IMR-90 (cell line): ENCODE results near the gene PRRT2. TPM values are rescaled to one million over a fixed set of nuclear protein-coding genes. Genes with fewer than 3 reads are reported as not detected.

Source experiments
- ATAC-seq: fragments of 200-7000 bp; cut with Tn5 transposase; 2 replicates; pipeline ENCODE4 v1.9.1; 2020; ENCODE audit warnings: low read depth, mild to moderate bottlenecking, moderate library complexity
- BruUV-seq: library from RNA; stranded (reverse); fragments of 400-500 nt; replicated peaks from 2 replicates; lab custom pipeline; 2021; lab: Mats Ljungman, UMichigan
- CTCF ChIA-PET: fragments of 300-600 bp; formaldehyde crosslinking; extraction: SDS; loops from one replicate; lab custom pipeline; 2021; ENCODE audit warnings: antibody characterized with exemption; lab: Yijun Ruan, JAX
- POLR2A ChIA-PET: fragments of 300-600 bp; sonication (Branson Sonifier 250); formaldehyde crosslinking; loops from one replicate; lab custom pipeline; 2022; ENCODE audit warnings: antibody characterized with exemption; ENCODE audit not compliant: unreplicated experiment; lab: Charles Lee
- DNase-seq: peaks from one replicate; pipeline ENCODE4 v3.0.0; 2013
- H2AFZ ChIP-seq: replicated peaks from 2 replicates; pipeline ENCODE3; 2013; ENCODE audit warnings: low read length, mild to moderate bottlenecking; ENCODE audit not compliant: poor library complexity
- H2AK5ac ChIP-seq: 2 replicates; pipeline ENCODE4 v1.6.1; 2013; ENCODE audit warnings: low read depth, low read length, inconsistent platforms
- H2AK9ac ChIP-seq: replicated peaks from 2 replicates; pipeline ENCODE3; 2013; ENCODE audit warnings: mild to moderate bottlenecking, low read depth, low read length, moderate library complexity; ENCODE audit not compliant: poor library complexity
- H2BK120ac ChIP-seq: 2 replicates; pipeline ENCODE4 v1.6.1; 2013; ENCODE audit warnings: low read depth, low read length, inconsistent platforms
- H2BK15ac ChIP-seq: 3 replicates; pipeline ENCODE4 v1.6.1; 2013; ENCODE audit warnings: low read depth, low read length, inconsistent platforms
- H2BK20ac ChIP-seq: 2 replicates; pipeline ENCODE4 v1.6.1; 2013; ENCODE audit warnings: low read depth, mild to moderate bottlenecking, inconsistent platforms, low read length, moderate library complexity
- H2BK5ac ChIP-seq: 2 replicates; pipeline ENCODE4 v1.6.1; 2013; ENCODE audit warnings: mild to moderate bottlenecking, low read depth, low read length, inconsistent platforms; ENCODE audit not compliant: poor library complexity, severe bottlenecking
- H3K14ac ChIP-seq: replicated peaks from 2 replicates; pipeline ENCODE4 v1.6.1; 2013; ENCODE audit warnings: low read depth, low read length, inconsistent platforms
- H3K18ac ChIP-seq: 2 replicates; pipeline ENCODE4 v1.6.1; 2013; ENCODE audit warnings: low read depth, low read length, control low read depth
- H3K23ac ChIP-seq: 2 replicates; pipeline ENCODE4 v1.6.1; 2013; ENCODE audit warnings: low read depth, low read length, inconsistent platforms
- H3K27ac ChIP-seq: 2 replicates; pipeline ENCODE4 v1.5.1; 2013; ENCODE audit warnings: mild to moderate bottlenecking, control low read depth, low read length; ENCODE audit not compliant: insufficient read depth
- H3K27me3 ChIP-seq: 2 replicates; pipeline ENCODE4 v1.6.1; 2013; ENCODE audit warnings: low read length; ENCODE audit not compliant: control insufficient read depth, insufficient read depth
- H3K36me3 ChIP-seq: 2 replicates; pipeline ENCODE4 v1.6.1; 2013; ENCODE audit warnings: low read length, mixed read lengths; ENCODE audit not compliant: control insufficient read depth, insufficient read depth
- H3K4ac ChIP-seq: 2 replicates; pipeline ENCODE4 v1.6.1; 2013; ENCODE audit warnings: low read depth, low read length, inconsistent platforms
- H3K4me1 ChIP-seq: 2 replicates; pipeline ENCODE4 v1.6.1; 2013; ENCODE audit warnings: low read length, mixed read lengths; ENCODE audit not compliant: control insufficient read depth, insufficient read depth
- H3K4me2 ChIP-seq: 2 replicates; pipeline ENCODE4 v1.6.1; 2013; ENCODE audit warnings: low read depth, mild to moderate bottlenecking, control low read depth, low read length, moderate library complexity
- H3K4me3 ChIP-seq: 2 replicates; pipeline ENCODE4 v1.5.1; 2013; ENCODE audit warnings: low read depth, mild to moderate bottlenecking, control low read depth, low read length, moderate library complexity; ENCODE audit not compliant: insufficient read depth
- H3K56ac ChIP-seq: 2 replicates; pipeline ENCODE4 v1.6.1; 2013; ENCODE audit warnings: low read length, inconsistent platforms; ENCODE audit not compliant: insufficient read depth; ENCODE audit errors: extremely low read depth
- H3K79me1 ChIP-seq, 2 experiments: 2 replicates each; pipeline ENCODE4 v1.6.1; 2013; ENCODE audit warnings: low read length in 2 of 2, inconsistent platforms in 1 of 2, low read depth in 1 of 2
- H3K9ac ChIP-seq: 2 replicates; pipeline ENCODE4 v1.6.1; 2013; ENCODE audit warnings: low read depth, low read length, control low read depth
- H3K9me1 ChIP-seq: 2 replicates; pipeline ENCODE4 v1.6.1; 2013; ENCODE audit warnings: low read length, inconsistent platforms; ENCODE audit not compliant: insufficient read depth
- H3K9me3 ChIP-seq: 2 replicates; pipeline ENCODE4 v1.6.1; 2013; ENCODE audit warnings: low read length; ENCODE audit not compliant: control insufficient read depth, insufficient read depth
- H4K20me1 ChIP-seq: 2 replicates; pipeline ENCODE4 v1.6.1; 2013; ENCODE audit warnings: low read length, inconsistent platforms; ENCODE audit not compliant: insufficient read depth
- H4K5ac ChIP-seq: 2 replicates; pipeline ENCODE4 v1.6.1; 2013; ENCODE audit warnings: mild to moderate bottlenecking, low read depth, low read length, control low read depth
- H4K8ac ChIP-seq, 2 experiments: 2 replicates each; pipeline ENCODE4 v1.6.1; 2013; ENCODE audit warnings: low read depth in 2 of 2, low read length in 2 of 2, control low read depth in 1 of 2, inconsistent platforms in 1 of 2
- H4K91ac ChIP-seq: 2 replicates; pipeline ENCODE4 v1.6.1; 2013; ENCODE audit warnings: low read depth, low read length, inconsistent platforms; ENCODE audit not compliant: insufficient read depth
- BHLHE40 ChIP-seq: fragments of 150-350 bp; IDR thresholded peaks from 2 replicates; pipeline ENCODE4 v1.6.1; 2016; ENCODE audit warnings: mild to moderate bottlenecking, low read depth, low read length
- CEBPB ChIP-seq: IDR thresholded peaks from 2 replicates; pipeline ENCODE4 v1.6.1; 2012; ENCODE audit warnings: low read depth, low read length, improper control_type of control experiment
- CHD1 ChIP-seq: IDR thresholded peaks from 2 replicates; pipeline ENCODE4 v1.6.1; 2012; ENCODE audit warnings: low read depth, low read length, improper control_type of control experiment
- FOS ChIP-seq: fragments of 150-350 bp; IDR thresholded peaks from 2 replicates; pipeline ENCODE4 v1.6.1; 2016; ENCODE audit warnings: low read depth, low read length
- MAFK ChIP-seq: IDR thresholded peaks from 2 replicates; pipeline ENCODE4 v1.6.1; 2012; ENCODE audit warnings: low read depth, low read length, improper control_type of control experiment
- MAZ ChIP-seq: IDR thresholded peaks from 2 replicates; pipeline ENCODE4 v1.6.1; 2012; ENCODE audit warnings: low read depth, mild to moderate bottlenecking, low read length, improper control_type of control experiment, moderate library complexity, borderline replicate concordance
- MXI1 ChIP-seq: IDR thresholded peaks from 2 replicates; pipeline ENCODE4 v1.6.1; 2012; ENCODE audit warnings: low read depth, mild to moderate bottlenecking, low read length, moderate library complexity, borderline replicate concordance
- NFE2L2 ChIP-seq: fragments of 150-350 bp; IDR thresholded peaks from 2 replicates; pipeline ENCODE4 v1.6.1; 2016; ENCODE audit warnings: low read depth, mild to moderate bottlenecking, low read length
- POLR2A ChIP-seq: IDR thresholded peaks from 2 replicates; pipeline ENCODE4 v1.6.1; 2012; ENCODE audit warnings: mild to moderate bottlenecking, low read depth, low read length
- RAD21 ChIP-seq: IDR thresholded peaks from 2 replicates; pipeline ENCODE4 v1.6.1; 2012; ENCODE audit warnings: low read length, improper control_type of control experiment
- RCOR1 ChIP-seq: IDR thresholded peaks from 2 replicates; pipeline ENCODE4 v1.6.1; 2012; ENCODE audit warnings: mild to moderate bottlenecking, low read length, improper control_type of control experiment; ENCODE audit not compliant: insufficient replicate concordance
- RFX5 ChIP-seq: IDR thresholded peaks from 2 replicates; pipeline ENCODE4 v1.8.0; 2012; ENCODE audit warnings: low read depth, mild to moderate bottlenecking, low read length, moderate library complexity
- WGBS, 2 experiments: methylation state at CpG; one replicate each; pipeline versions ENCODE4 v1.1.5 to v1.1.7; 2013; ENCODE audit warnings: missing lambda C conversion rate in 2 of 2; ENCODE audit not compliant: insufficient read length in 1 of 2; ENCODE audit errors: extremely low coverage in 2 of 2; 5-methylcytosine and 5-hydroxymethylcytosine counted together
- dilution Hi-C: fragments of 300-500 bp; cut with HindIII; formaldehyde crosslinking; loops from one replicate; pipeline ENCODE4 v1.14.3; 2018; ENCODE audit warnings: low sequenced_read_pairs; ENCODE audit not compliant: unreplicated experiment
- in situ Hi-C: fragments of 300-500 bp; cut with MboI; formaldehyde crosslinking; loops from 3 replicates; pipeline ENCODE4 v1.14.3; 2019; ENCODE audit warnings: low sequenced_read_pairs, inconsistent platforms, mixed read lengths
- intact Hi-C: fragments of 100-400 bp; cut with micrococcal nuclease; formaldehyde crosslinking; loops from 2 replicates; pipeline ENCODE4 v1.10.0; 2022
- polyA plus RNA-seq, 3 experiments: library from polyadenylated mRNA; depleted of rRNA; stranded (reverse); fragments of >200 nt; gene quantifications; 2 replicates each; pipeline ENCODE4 v1.2.3, GENCODE V29; 2012; ENCODE audit warnings: low replicate concordance in 1 of 3
- total RNA-seq: library from RNA; depleted of rRNA; stranded (reverse); fragments of >200 nt; gene quantifications from 2 replicates; pipeline ENCODE4 v1.2.3, GENCODE V29; 2012
- TF ChIP-seq, protein P1 (sequence below): conservative IDR thresholded peaks from 2 replicates; pipeline ENCODE4 v1.5.1; 2012; ENCODE audit warnings: mild to moderate bottlenecking, low read depth, low read length, improper control_type of control experiment
- TF ChIP-seq, protein P2 (sequence below): fragments of 150-350 bp; IDR thresholded peaks from 2 replicates; pipeline ENCODE4 v1.6.1; 2016; ENCODE audit warnings: low read depth, mild to moderate bottlenecking, low read length, moderate library complexity, borderline replicate concordance
- TF ChIP-seq, protein P3 (sequence below): fragments of 150-350 bp; IDR thresholded peaks from 2 replicates; pipeline ENCODE4 v1.6.1; 2017; ENCODE audit warnings: mild to moderate bottlenecking, antibody characterized with exemption, low read length, low read depth

The PRRT2 gene
- total and polyA plus RNA-seq, 2 of the 4 experiments (the other 2 are of a cell fraction): 0.90 to 10.5 TPM

DNA sequence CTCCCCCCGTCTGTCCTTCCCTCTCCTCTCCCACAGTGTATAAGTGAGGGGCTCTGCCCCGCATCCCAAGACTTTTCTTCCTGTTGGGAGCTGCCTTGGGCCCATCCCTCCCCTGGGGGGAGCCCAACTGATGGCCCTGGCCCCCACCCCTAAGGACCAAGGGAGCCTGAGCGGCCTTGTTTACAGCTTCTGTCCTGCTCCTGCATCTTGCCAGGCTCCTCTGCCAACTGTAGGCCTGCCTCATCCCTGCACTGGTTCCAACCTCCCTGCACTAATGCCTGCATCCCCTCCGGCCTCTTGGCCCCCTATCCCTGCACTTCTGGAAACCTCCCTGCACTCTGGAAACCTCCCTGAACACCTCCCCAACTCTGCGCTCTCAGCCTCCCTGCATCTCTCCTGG is 2.6 kb downstream of the PRRT2 start:
- Histone ChIP-seq H2AFZ (peak overlapping the region; percentile 83), H3K4me1 (peaks cover 21% of the 10 kb centered on the region), H3K79me1 (peaks cover 13 to 58% of the 10 kb centered on the region in 2 experiments), H3K4me2 (peak overlapping the region; percentile 74; the same call in 1 of the 2 replicates), H3K9ac (no peak overlapping the region), H3K27me3 (no peaks in the 10 kb centered on the region), H2BK120ac (0 out of 2 replicates have a peak overlapping the region, but pooled peaks have one; percentile 75), H3K27ac (peak overlapping the region; percentile 18), H4K91ac (peak overlapping the region; percentile 61; the same call in 1 of the 2 replicates), H3K36me3 (peaks cover 7% of the 10 kb centered on the region), H3K9me1 (peaks cover 9% of the 10 kb centered on the region), H3K9me3 (no peaks in the 10 kb centered on the region), H3K14ac (no peak overlapping the region; the same call in 1 of the 2 replicates), H4K8ac (peak overlapping the region; percentile 6 to 81; a peak in 3 of 4 replicates), H2AK9ac (peak overlapping the region; percentile 96), H2BK5ac (no peak overlapping the region), H2AK5ac (peak overlapping the region; percentile 84), H3K56ac (no peak overlapping the region), H2BK20ac (peak overlapping the region; percentile 58; the same call in 1 of the 2 replicates), H3K18ac (no peak overlapping the region), H3K23ac (peak overlapping the region; percentile 65; the same call in 1 of the 2 replicates), H4K5ac (no peak overlapping the region), H3K4ac (peak overlapping the region; percentile 72), H4K20me1 (peaks cover 14% of the 10 kb centered on the region), H3K4me3 (no peak overlapping the region), H2BK15ac (no peak overlapping the region; the same call in 2 of the 3 replicates)
- 84% methylated on average over 2 of the region's 5 CpGs; no CpG with 5 or more reads in 1 of the 2 experiments for WGBS, 2 experiments
- no peak for TF ChIP-seq MAZ
- no peak for TF ChIP-seq RFX5
- TF ChIP-seq POLR2A: no peak
- no peak for TF ChIP-seq FOS
- TF ChIP-seq, protein P1, sequence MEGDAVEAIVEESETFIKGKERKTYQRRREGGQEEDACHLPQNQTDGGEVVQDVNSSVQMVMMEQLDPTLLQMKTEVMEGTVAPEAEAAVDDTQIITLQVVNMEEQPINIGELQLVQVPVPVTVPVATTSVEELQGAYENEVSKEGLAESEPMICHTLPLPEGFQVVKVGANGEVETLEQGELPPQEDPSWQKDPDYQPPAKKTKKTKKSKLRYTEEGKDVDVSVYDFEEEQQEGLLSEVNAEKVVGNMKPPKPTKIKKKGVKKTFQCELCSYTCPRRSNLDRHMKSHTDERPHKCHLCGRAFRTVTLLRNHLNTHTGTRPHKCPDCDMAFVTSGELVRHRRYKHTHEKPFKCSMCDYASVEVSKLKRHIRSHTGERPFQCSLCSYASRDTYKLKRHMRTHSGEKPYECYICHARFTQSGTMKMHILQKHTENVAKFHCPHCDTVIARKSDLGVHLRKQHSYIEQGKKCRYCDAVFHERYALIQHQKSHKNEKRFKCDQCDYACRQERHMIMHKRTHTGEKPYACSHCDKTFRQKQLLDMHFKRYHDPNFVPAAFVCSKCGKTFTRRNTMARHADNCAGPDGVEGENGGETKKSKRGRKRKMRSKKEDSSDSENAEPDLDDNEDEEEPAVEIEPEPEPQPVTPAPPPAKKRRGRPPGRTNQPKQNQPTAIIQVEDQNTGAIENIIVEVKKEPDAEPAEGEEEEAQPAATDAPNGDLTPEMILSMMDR: no peak
- TF ChIP-seq RAD21: no peak
- TF ChIP-seq CHD1: no peak
- TF ChIP-seq, protein P2, sequence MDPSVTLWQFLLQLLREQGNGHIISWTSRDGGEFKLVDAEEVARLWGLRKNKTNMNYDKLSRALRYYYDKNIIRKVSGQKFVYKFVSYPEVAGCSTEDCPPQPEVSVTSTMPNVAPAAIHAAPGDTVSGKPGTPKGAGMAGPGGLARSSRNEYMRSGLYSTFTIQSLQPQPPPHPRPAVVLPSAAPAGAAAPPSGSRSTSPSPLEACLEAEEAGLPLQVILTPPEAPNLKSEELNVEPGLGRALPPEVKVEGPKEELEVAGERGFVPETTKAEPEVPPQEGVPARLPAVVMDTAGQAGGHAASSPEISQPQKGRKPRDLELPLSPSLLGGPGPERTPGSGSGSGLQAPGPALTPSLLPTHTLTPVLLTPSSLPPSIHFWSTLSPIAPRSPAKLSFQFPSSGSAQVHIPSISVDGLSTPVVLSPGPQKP: no peak
- no peak for TF ChIP-seq RCOR1
- no peak for TF ChIP-seq NFE2L2
- no peak for TF ChIP-seq CEBPB
- TF ChIP-seq, protein P3, sequence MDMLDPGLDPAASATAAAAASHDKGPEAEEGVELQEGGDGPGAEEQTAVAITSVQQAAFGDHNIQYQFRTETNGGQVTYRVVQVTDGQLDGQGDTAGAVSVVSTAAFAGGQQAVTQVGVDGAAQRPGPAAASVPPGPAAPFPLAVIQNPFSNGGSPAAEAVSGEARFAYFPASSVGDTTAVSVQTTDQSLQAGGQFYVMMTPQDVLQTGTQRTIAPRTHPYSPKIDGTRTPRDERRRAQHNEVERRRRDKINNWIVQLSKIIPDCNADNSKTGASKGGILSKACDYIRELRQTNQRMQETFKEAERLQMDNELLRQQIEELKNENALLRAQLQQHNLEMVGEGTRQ: no peak
- TF ChIP-seq MXI1: no peak
- no peak for TF ChIP-seq BHLHE40
- TF ChIP-seq MAFK: no peak
- BruUV-seq: no TSS peak
- in situ Hi-C loops: no loop called here
- ATAC-seq (no peak), DNase-seq (no peak)
- intact Hi-C loops: no loop called here
- ChIA-PET CTCF (no interaction called here), POLR2A (no interaction called here)
- dilution Hi-C loops: no loop called here
